SK-N-MC (cell line): Measurements from ENCODE around the gene CDC42EP3.

ENCODE experiments used
- EZH2 ChIP-seq: fragments of 200-600 bp; sonication (generic); IDR thresholded peaks from one replicate; pipeline ENCODE4 v1.6.1; 2017; ENCODE audit warnings: antibody characterized with exemption
- POLR2AphosphoS5 ChIP-seq: IDR thresholded peaks from 2 replicates; pipeline ENCODE4 v1.6.1; 2012; ENCODE audit warnings: mild to moderate bottlenecking, low read depth, low read length, borderline replicate concordance

DNA sequence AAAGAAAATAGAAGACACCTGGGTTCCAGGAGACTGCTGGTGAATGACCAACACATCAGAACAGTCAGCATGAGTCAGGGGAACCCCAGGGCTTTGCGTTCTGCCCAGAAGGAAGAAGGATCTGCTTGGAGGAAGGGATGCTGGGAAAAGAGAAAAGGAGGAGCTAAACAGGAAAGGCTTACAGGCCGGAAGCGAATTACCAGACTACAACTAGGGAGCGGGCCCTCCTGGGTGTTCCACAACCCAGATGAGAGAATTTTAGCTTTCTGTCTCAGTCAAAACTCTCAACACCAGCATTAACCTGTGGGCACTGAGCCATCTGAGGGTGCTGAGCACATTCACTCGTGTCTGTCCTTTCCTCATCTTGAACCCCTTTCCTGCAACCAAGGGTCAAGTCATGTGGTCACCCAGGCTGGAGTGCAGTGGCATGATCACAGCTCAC lies 19.2 kb downstream of the CDC42EP3 start:
- TF ChIP-seq POLR2AphosphoS5: no peak
- TF ChIP-seq EZH2: no peak
